GM21526 (cell line): Measurements from ENCODE around the gene CDC16.
A peak's percentile ranks its signal among the peaks of the same experiment; 100 is the strongest.
"Not testable (repeated sequence)": the region's sequence is repeated elsewhere in the genome, so short reads cannot be mapped to it uniquely, and the experiment has no call there.

Experiments
- ATAC-seq: cut with Tn5 transposase; IDR thresholded peaks from one replicate; pipeline ENCODE4 v1.9.1; 2021; ENCODE audit warnings: moderate library complexity; ENCODE audit not compliant: unreplicated experiment, low FRiP score

The CDC16 gene

DNA sequence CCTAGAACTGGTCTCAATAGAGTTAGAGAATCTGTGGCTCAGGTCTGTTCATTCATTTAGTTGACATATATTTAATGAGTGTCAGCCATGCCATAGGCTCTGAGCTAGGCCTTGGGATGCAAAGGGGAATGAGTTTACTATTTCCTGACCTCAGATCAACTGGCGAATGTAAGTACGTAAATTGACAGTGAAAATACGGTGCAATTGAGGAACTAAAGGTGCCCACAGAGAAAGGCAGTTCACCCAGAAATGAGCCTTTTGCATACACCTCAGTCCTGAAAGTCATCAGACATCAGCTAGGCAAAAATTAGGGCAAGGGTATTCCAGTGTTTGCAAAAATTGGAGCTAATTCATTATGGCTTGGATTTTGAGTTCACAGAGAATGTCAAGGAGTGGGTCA, 26.1 kb downstream of the CDC16 start:
- no peak for ATAC-seq

DNA sequence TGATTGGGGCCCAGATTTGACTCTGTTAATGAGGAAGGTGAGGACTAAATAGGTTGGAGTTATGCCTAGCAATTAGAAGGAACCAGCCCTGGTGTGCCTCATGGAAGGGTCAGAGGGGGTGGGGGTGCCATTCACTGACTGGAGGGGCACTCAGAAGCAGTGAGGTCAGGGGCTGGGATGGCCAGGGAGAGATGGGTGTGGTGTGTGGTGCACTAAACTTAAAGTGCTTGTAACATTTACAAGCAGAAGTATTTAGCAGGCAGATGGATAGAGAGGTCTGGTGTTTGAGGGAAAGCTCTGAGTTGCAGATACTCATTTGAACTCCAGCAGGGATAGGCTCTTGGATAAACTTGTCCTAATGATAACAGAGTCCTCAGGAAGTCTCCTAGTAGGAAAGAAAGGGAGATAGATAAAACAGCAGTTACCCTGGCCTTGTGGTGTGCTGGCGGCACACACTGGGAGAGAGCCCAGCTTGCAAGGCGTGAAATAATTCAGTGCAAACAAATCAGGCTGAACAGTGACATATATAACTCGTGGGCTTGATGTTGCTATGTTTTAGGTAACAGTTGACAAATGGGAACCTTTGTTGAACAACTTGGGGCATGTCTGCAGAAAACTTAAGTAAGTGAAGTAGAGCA, 26.8 kb downstream of the CDC16 start:
- ATAC-seq: no peak

DNA sequence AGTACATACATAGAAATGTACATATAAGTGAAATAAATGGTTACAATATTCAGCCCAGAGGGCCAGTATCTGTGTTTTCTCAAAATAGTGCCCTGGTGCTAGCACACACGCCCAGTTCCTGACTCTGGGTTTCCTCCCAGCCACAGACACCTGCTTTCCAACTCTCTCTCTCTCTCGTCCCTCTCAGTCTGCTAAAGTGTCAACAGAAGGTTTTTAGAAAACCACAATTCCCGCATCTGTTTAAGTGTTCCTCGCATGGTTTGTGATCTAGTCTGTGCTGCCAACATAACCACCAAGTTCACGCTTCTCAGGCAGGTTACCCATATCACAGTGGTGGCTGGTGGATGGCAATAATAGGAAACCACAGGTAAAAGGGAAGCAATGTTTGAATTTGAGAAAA, 28.9 kb downstream of the CDC16 start:
- ATAC-seq: no peak

GRCh38 chr13:114264313-114264712, 29.6 kb downstream of the CDC16 start:
- ATAC-seq: not testable (repeated sequence)

GRCh38 chr13:114264886-114265611, 30.4 kb downstream of the CDC16 start:
- ATAC-seq: no peak

GRCh38 chr13:114266241-114266640, 31.5 kb downstream of the CDC16 start:
- no peak for ATAC-seq

- no peak for ATAC-seq
These were observed 33.9 kb downstream of the CDC16 start for GRCh38 chr13:114268344-114269280.

GRCh38 chr13:114269281-114269770, 34.6 kb downstream of the CDC16 start:
- ATAC-seq: no peak

GRCh38 chr13:114272977-114273376, 38.3 kb downstream of the CDC16 start:
- no peak for ATAC-seq

DNA sequence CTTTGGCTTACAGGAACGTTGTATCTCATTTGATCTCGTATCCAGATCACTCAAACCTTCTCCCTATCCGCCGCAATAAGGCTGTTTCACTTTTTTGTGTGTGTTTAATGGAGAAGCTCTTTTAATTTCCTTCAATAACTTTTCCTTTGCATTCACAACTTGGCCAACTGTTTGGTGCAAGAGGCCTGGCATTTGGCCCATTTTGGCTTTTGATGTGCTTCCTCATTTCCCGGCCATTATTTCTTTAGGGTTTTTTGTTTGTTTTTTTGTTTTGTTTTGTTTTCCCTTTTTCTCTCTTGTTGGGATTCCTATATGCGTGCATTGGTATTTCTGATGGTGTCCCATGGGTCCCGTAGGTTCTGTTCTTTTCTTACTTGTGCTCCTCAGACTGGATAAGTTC, 40.6 kb downstream of the CDC16 start:
- ATAC-seq: no peak

DNA sequence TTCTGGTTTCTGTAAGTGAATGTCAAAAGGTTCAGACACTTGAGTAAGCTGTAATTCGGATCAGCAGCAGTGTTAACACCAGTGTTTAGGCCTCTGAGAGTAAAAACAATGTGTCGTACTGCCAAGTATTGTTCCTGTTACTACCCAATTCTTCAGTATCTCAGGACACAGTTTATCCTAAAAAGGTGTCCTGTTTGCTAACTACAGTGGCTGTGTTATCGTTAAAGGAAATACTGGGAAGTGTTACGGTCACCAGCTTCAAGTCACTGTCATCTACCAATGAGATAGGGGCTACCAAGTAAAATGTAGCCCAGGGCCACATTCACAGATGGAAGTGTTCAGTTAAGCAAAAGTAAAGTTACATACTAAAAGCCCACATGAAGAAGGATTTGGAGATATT, 44.4 kb downstream of the CDC16 start:
- no peak for ATAC-seq

DNA sequence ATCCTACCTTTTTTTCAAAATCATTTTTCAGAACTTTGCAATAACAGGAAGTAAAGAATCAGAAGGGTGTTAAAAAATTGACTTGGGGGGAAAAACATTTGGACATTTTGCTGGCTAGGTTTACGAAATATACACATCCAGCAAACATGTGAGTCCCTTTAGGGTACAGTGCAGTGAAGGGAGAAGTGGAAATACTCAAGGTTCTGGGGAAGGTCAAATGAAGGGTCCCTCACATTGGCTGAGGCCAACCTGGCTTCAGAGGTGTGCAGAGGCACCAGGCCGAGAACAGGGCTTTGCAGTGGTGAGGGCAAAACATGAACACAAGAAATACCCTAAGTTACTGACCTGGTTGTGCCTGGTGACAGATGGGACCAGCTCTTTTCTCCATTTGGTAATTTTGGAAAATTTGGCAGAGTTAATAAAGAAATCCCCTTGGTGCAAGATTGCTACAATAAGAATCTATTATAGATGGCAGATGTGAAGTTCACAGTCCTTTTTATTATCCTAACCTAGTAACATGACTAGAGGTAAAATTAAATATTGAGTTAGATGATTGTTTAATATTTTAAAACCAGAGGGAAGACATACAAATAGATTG, 45.2 kb downstream of the CDC16 start:
- no peak for ATAC-seq

DNA sequence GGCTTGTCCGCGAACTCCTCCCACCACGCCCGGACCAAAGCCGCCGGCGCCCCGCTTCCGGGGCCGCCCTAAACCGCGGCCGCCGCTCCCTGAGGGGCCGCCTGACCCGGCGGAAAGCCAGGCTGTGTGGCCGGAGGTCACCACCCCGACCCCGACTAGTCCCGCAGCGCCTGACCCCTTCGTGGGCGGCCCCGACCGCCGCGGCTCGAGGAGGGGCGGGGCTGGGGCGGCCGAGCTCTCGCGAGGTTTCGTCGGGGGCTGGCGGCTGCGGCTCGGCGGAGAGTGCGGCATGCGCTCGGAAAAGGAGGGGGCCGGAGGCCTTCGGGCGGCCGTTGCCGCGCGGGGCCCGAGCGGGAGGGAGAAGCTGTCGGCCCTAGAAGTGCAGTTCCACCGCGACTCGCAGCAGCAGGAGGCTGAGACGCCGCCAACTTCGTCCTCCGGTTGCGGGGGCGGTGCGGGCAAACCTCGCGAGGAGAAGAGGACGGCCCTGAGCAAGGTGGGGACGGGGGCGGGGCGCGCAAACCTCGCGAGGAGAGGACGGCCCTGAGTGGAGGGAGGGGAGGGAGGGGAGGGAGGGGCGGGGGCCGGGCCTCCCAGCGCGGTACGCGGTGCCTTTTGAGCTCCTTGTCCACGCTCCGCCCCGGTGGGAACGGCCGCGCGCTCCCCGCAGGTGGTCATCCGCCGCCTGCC, 46.8 kb downstream of the CDC16 start, which contains the start of gene UPF3A:
UPF3A (plus strand) TSS at position 251 of the 690 bp plus-strand sequence; CDS start at position 290, 39 bp downstream.
- ATAC-seq: peak; percentile 56

GRCh38 chr13:114282041-114282670, 47.5 kb downstream of the CDC16 start:
- peak; percentile 54 for ATAC-seq

DNA sequence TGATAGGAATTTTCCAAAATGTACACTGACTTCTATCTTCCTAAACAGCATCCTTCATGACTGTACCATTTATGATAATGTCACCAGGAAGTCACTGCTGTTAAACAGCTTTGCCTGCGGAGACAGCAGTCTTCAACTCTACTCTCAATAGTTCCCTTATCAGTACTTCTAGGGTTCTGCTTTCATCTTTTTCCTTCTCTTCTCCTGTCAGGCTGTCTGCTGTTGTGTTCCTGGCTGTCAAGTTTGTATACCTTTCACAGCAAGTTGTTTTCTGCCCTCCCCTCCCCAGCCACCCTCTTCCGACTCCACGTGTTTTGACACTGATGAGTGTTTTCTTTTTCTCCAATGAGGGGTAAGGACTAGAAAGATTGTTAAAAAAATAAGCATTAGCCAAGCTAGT, 48.9 kb downstream of the CDC16 start:
- no peak for ATAC-seq

DNA sequence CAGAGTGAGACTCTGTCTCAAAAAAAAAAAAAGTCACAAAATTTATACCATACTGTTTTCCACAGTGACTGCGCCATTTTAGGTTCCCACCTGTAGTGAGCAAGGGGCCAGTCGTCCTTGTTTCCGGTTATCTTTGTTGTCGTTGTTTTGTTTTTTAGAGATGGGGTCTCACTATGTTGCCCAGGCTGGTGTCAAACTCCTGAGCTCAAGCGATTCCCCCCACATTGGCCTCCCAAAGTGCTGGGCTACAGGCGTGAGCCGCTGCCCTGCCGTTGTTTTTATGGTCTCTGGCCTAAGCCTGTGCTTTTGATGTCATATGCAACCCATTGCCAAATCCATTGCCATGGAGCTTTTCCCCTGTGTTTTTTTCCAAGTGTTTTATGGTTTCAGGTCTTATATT, 50.0 kb downstream of the CDC16 start:
- no peak for ATAC-seq

DNA sequence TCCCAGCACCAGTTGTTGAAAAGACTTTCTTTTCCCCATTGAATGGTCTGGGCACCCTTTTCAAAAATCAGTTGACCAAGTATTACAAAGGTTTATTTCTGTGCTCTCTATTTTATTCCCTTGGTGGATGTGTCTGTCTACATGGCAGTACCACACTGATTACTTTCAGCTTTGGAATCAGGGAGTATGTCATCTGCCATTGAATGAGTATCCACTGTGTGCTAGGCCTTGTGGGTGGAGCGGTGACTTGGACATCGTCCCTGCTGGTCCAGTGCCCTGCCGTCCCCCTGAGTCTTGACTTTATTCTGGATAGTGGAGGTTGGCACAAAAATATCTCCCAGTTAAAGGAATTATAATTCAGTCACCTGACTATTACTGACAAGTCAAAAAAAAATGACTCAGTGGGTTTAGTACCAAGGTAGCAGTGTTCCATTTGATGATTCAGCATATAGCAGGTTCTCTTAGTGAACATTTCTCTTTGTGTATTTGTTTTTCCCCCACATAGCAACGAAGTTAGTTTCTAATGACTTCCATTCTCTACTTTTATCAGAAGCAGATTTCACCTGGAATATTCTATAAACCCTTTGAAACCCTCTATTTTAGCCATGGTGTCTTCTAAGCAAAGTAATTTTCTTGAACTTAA, 50.6 kb downstream of the CDC16 start:
- ATAC-seq: no peak

- no peak for ATAC-seq
These were observed 52.1 kb downstream of the CDC16 start for GRCh38 chr13:114286808-114287207.

GRCh38 chr13:114288157-114288591, 53.5 kb downstream of the CDC16 start:
- no peak for ATAC-seq
